ENCODE measurements around the gene MAML1.
A peak's percentile ranks its signal among the peaks of the same experiment; 100 is the strongest.

Gene MAML1

GRCh38 chr5:179794575-179794974 lies 62.0 kb downstream of the MAML1 start:
- TF ChIP-seq CTCF (IDR thresholded peaks at IDR 0.05): no peak

- TF ChIP-seq CTCF (IDR thresholded peaks at IDR 0.05): no peak
Measured at GRCh38 chr5:179795049-179795862, 62.6 kb downstream of the MAML1 start.

- peak; percentile 80 for TF ChIP-seq CTCF (IDR thresholded peaks at IDR 0.05)
Measured at GRCh38 chr5:179795863-179796833, 63.5 kb downstream of the MAML1 start.

GRCh38 chr5:179796877-179797608 lies 64.4 kb downstream of the MAML1 start:
- no peak for TF ChIP-seq CTCF (IDR thresholded peaks at IDR 0.05)

GRCh38 chr5:179797741-179798140 lies 65.1 kb downstream of the MAML1 start:
- no peak for TF ChIP-seq CTCF (IDR thresholded peaks at IDR 0.05)

GRCh38 chr5:179798144-179798770 lies 65.6 kb downstream of the MAML1 start:
- no peak for TF ChIP-seq CTCF (IDR thresholded peaks at IDR 0.05)
